B cell (primary cell): ENCODE data around the gene RSPH3. TPM values are rescaled to one million over a fixed set of nuclear protein-coding genes. Genes with fewer than 3 reads are reported as not detected.

Experiments
- ATAC-seq: fragments of 200-7000 bp; cut with Tn5 transposase; one replicate; pipeline ENCODE4 v1.10.0; 2021; ENCODE audit warnings: low read depth, mild to moderate bottlenecking, moderate number of reproducible peaks, moderate library complexity
- CTCF ChIA-PET: fragments of 350-600 bp; sonication (Branson Sonifier 250); formaldehyde crosslinking; loops from one replicate; lab custom pipeline; 2021; ENCODE audit warnings: antibody characterized with exemption, inconsistent platforms; lab: Charles Lee
- POLR2A ChIA-PET: fragments of 350-600 bp; sonication (Branson Sonifier 250); formaldehyde crosslinking; loops from one replicate; lab custom pipeline; 2021; ENCODE audit warnings: antibody characterized with exemption; lab: Charles Lee
- DNase-seq: peaks from one replicate; pipeline ENCODE4 v3.0.0; 2013
- H2AFZ ChIP-seq: 2 replicates; pipeline ENCODE4 v1.6.1; 2012; ENCODE audit warnings: mild to moderate bottlenecking, low read depth, low read length; ENCODE audit not compliant: insufficient read depth, poor library complexity, severe bottlenecking
- H3K27ac ChIP-seq, 2 donors: 1 replicate in 1 of 2; 2 replicates in 1 of 2; pipeline ENCODE4 v1.5.1; 2012 to 2013; ENCODE audit warnings: low read length in 2 of 2, mild to moderate bottlenecking in 2 of 2, moderate library complexity in 1 of 2
- H3K27me3 ChIP-seq, 4 experiments: fragments of 200-600 bp in 1 of 4; sonication (generic) in 1 of 4; replicated peaks in 1 of 4; 1 replicate in 2 of 4; 2 replicates in 2 of 4; pipeline versions ENCODE4 v1.6.1 to v1.7.0; 2013 to 2016; ENCODE audit warnings: low read length in 3 of 4, mild to moderate bottlenecking in 2 of 4, mixed read lengths in 1 of 4, moderate library complexity in 1 of 4; ENCODE audit not compliant: insufficient read depth in 4 of 4, control insufficient read depth in 3 of 4; ENCODE audit errors: control extremely low read depth in 1 of 4
- H3K36me3 ChIP-seq, 2 experiments: replicated peaks in 1 of 2; 1 replicate in 1 of 2; 2 replicates in 1 of 2; pipeline versions ENCODE4 v1.6.1 to v1.7.1; 2013; ENCODE audit warnings: low read length in 1 of 2; ENCODE audit not compliant: insufficient read depth in 2 of 2, control insufficient read depth in 1 of 2; ENCODE audit errors: control extremely low read depth in 1 of 2, extremely low read depth in 1 of 2
- H3K4me1 ChIP-seq, 2 donors: fragments of 200-600 bp in 1 of 2; sonication (generic) in 1 of 2; 1 replicate in 1 of 2; 2 replicates in 1 of 2; pipeline versions ENCODE4 v1.5.1 to v1.6.1; 2013 to 2017; ENCODE audit warnings: low read length in 2 of 2; ENCODE audit not compliant: control insufficient read depth in 2 of 2, insufficient read depth in 2 of 2
- H3K4me2 ChIP-seq: replicated peaks from 2 replicates; pipeline ENCODE3; 2012; ENCODE audit warnings: mild to moderate bottlenecking, low read depth, low read length; ENCODE audit not compliant: poor library complexity, severe bottlenecking
- H3K4me3 ChIP-seq, 5 experiments: fragments of 200-600 bp in 1 of 5; sonication (generic) in 1 of 5; 1 replicate in 3 of 5; 2 replicates in 2 of 5; pipeline versions ENCODE4 v1.5.1 to v1.7.0; 2011 to 2016; ENCODE audit warnings: low read length in 4 of 5, mild to moderate bottlenecking in 4 of 5, low read depth in 2 of 5, control low read depth in 1 of 5, moderate library complexity in 1 of 5; ENCODE audit not compliant: insufficient read depth in 1 of 5; ENCODE audit errors: control extremely low read depth in 1 of 5, extremely low read depth in 1 of 5
- H3K79me2 ChIP-seq: fragments of 200-600 bp; sonication (generic); one replicate; pipeline ENCODE4 v1.6.0; 2016; ENCODE audit warnings: low read length; ENCODE audit not compliant: control insufficient read depth, insufficient read depth
- H3K9ac ChIP-seq: fragments of 200-600 bp; sonication (generic); 2 replicates; pipeline ENCODE4 v1.6.1; 2017; ENCODE audit warnings: mild to moderate bottlenecking, low read length, moderate library complexity
- H3K9me3 ChIP-seq, 3 donors: one replicate each; pipeline versions ENCODE4 v1.6.1 to v1.7.1; 2013; ENCODE audit warnings: low read length in 2 of 3; ENCODE audit not compliant: control insufficient read depth in 2 of 3, insufficient read depth in 1 of 3; ENCODE audit errors: control extremely low read depth in 1 of 3
- H4K20me1 ChIP-seq: 2 replicates; pipeline ENCODE4 v1.6.0; 2012; ENCODE audit warnings: mild to moderate bottlenecking, low read length; ENCODE audit not compliant: insufficient read depth, control insufficient read depth, poor library complexity, severe bottlenecking
- H3K27ac Mint-ChIP-seq: one replicate; pipeline ENCODE4 v1.8.0; 2021; ENCODE audit warnings: mixed read lengths
- H3K27me3 Mint-ChIP-seq: one replicate; pipeline ENCODE4 v1.8.0; 2021; ENCODE audit warnings: mixed read lengths
- H3K4me1 Mint-ChIP-seq: one replicate; pipeline ENCODE4 v1.8.0; 2021; ENCODE audit warnings: mixed read lengths
- H3K4me3 Mint-ChIP-seq: one replicate; pipeline ENCODE4 v1.8.0; 2021; ENCODE audit warnings: mixed read lengths
- H3K9me3 Mint-ChIP-seq: one replicate; pipeline ENCODE4 v1.8.0; 2022; ENCODE audit warnings: mixed read lengths; ENCODE audit not compliant: insufficient read depth
- CTCF ChIP-seq: fragments of 200-600 bp; IDR thresholded peaks from one replicate; pipeline ENCODE4 v1.8.0; 2022; ENCODE audit warnings: antibody characterized with exemption, mild to moderate bottlenecking
- EZH2 ChIP-seq: IDR thresholded peaks from 2 replicates; pipeline ENCODE4 v1.6.1; 2012; ENCODE audit warnings: borderline replicate concordance, low read depth, mild to moderate bottlenecking, moderate library complexity, low read length; ENCODE audit not compliant: insufficient read depth, poor library complexity, severe bottlenecking
- WGBS: methylation state at CpG from one replicate; pipeline ENCODE4 v1.1.5; 2013; ENCODE audit warnings: missing lambda C conversion rate; ENCODE audit not compliant: insufficient coverage; 5-methylcytosine and 5-hydroxymethylcytosine counted together
- intact Hi-C: fragments of 100-400 bp; cut with micrococcal nuclease; formaldehyde crosslinking; loops from one replicate; pipeline ENCODE4 v1.10.0; 2022
- polyA plus RNA-seq: library from polyadenylated mRNA; depleted of rRNA; stranded (reverse); fragments of >200 nt; gene quantifications from 2 replicates; pipeline ENCODE4 v1.2.3, GENCODE V29; 2012
- total RNA-seq, 2 donors: library from RNA; stranded (reverse); fragments of 120-200 nt in 1 of 2; gene quantifications; 1 replicate in 1 of 2; 2 replicates in 1 of 2; pipeline versions ENCODE4 v1.2.3 to v1.2.4, GENCODE V29; 2013 to 2022

The RSPH3 gene
- total and polyA plus RNA-seq, 2 donors (not counting 1 experiment from before 2014, with no cell fraction given), result 0.82 to 3.4 TPM

GRCh38 chr6:158996856-158997255 is 3.1 kb downstream of the RSPH3 start:
- DNase-seq (no peak), ATAC-seq (no peak)
- ChIA-PET CTCF (interaction anchor here (1.1 kb wide), 1 partner anchor 152 kb away, joined by 3 read pairs; no protein-coding TSS in a partner anchor), POLR2A (no interaction called here)
- no peak overlapping the region for H3K27ac ChIP-seq
- no peaks in the 10 kb centered on the region for H3K27me3 Mint-ChIP-seq
- H3K27ac Mint-ChIP-seq, result no peak overlapping the region
- H2AFZ ChIP-seq, result no peak overlapping the region
- H3K4me3 Mint-ChIP-seq, result no peak overlapping the region
- no peaks in the 10 kb centered on the region for H4K20me1 ChIP-seq
- no peak overlapping the region for H3K4me3 ChIP-seq
- no peaks in the 10 kb centered on the region for H3K9me3 ChIP-seq
- no peaks in the 10 kb centered on the region for H3K9me3 Mint-ChIP-seq
- H3K79me2 ChIP-seq, result peaks cover 9% of the 10 kb centered on the region
- H3K4me1 Mint-ChIP-seq, result peaks cover 18% of the 10 kb centered on the region
- H3K27me3 ChIP-seq, result no peaks in the 10 kb centered on the region
- H3K4me2 ChIP-seq, result no peak overlapping the region
- H3K4me1 ChIP-seq, result peaks cover 11 to 17% of the 10 kb centered on the region in 2 donors
- no peak overlapping the region for H3K9ac ChIP-seq
- intact Hi-C loops, result no loop called here
- 80% methylated on average over 2 of the region's 2 CpGs for WGBS
- TF ChIP-seq CTCF, result no peak
- no peak for TF ChIP-seq EZH2
- H3K36me3 ChIP-seq, result peaks cover 0 to under 1% of the 10 kb centered on the region in 2 experiments

GRCh38 chr6:158993639-158994038 is 6.4 kb downstream of the RSPH3 start:
- no peak overlapping the region for H3K27ac Mint-ChIP-seq
- H3K27me3 ChIP-seq, result no peaks in the 10 kb centered on the region
- WGBS, result no CpG with 5 or more reads among the region's 3 CpGs
- no peak overlapping the region for H3K27ac ChIP-seq
- H3K4me3 Mint-ChIP-seq, result no peak overlapping the region
- no peak overlapping the region for H3K9ac ChIP-seq
- H3K4me3 ChIP-seq, result no peak overlapping the region
- no peaks in the 10 kb centered on the region for H3K36me3 ChIP-seq
- H3K79me2 ChIP-seq, result no peaks in the 10 kb centered on the region
- POLR2A ChIA-PET, result no interaction called here
- no peaks in the 10 kb centered on the region for H3K4me1 ChIP-seq
- intact Hi-C loops, result no loop called here
- no peaks in the 10 kb centered on the region for H4K20me1 ChIP-seq
- peaks cover 0 to 8% (median 6%) of the 10 kb centered on the region in 3 donors for H3K9me3 ChIP-seq
- TF ChIP-seq EZH2 (no peak), CTCF (no peak)
- no peak for ATAC-seq
- no peak overlapping the region for H3K4me2 ChIP-seq
- no peaks in the 10 kb centered on the region for H3K27me3 Mint-ChIP-seq
- no peaks in the 10 kb centered on the region for H3K9me3 Mint-ChIP-seq
- CTCF ChIA-PET, result interaction anchor here (0.7 kb wide), 1 partner anchor 290 kb away, joined by 3 read pairs; no protein-coding TSS in a partner anchor
- H3K4me1 Mint-ChIP-seq, result peaks cover 1% of the 10 kb centered on the region
- DNase-seq, result no peak
- no peak overlapping the region for H2AFZ ChIP-seq
